Posterior vena cava (tissue), 2 donors: ENCODE data around the gene LRRC14B. TPM values are rescaled to one million over a fixed set of nuclear protein-coding genes. Genes with fewer than 3 reads are reported as not detected.

Source experiments
- DNase-seq: peaks from one replicate; pipeline ENCODE4 v3.0.0-alpha.2; 2020; ENCODE audit warnings: low spot score
- intact Hi-C, 2 donors: fragments of 100-400 bp; cut with DNase I; formaldehyde crosslinking; loops; one replicate each; pipeline versions ENCODE4 v1.14.1 to v1.14.2; 2022 to 2023
- long read RNA-seq, 2 donors: library from polyadenylated mRNA; unstranded; transcript quantifications; one replicate each; pipeline ENCODE4 v2.0.0, GENCODE V29; 2020 to 2021
- total RNA-seq, 2 donors: library from RNA; stranded (reverse); fragmentation: NEBNext Ultra II Directional; extraction: Animal tissue kit (Norgen Biotek cat#: 25700); gene quantifications; one replicate each; pipeline ENCODE4 v1.2.1, GENCODE V29; 2021
- donor health status: DM: yes; HTN: yes; CAD: no.
- donor health status: DM: yes; HTN: yes; CAD: no.

LRRC14B gene
- total RNA-seq = not detected
- long read RNA-seq, donor 1 = 0 reads
- long read RNA-seq, donor 2 = 0 reads

GRCh38 chr5:191036-191948 is at the start of gene LRRC14B:
LRRC14B (plus strand) TSS chr5:191495; CDS start chr5:191539, 44 bp downstream.
- DNase-seq = peak; percentile 78
- intact Hi-C loops = loop anchor here in 1 of 2 donors (5.0 kb wide), 1 partner anchor 801 kb away; no protein-coding TSS in a partner anchor

- intact Hi-C loops = no loop called here
- DNase-seq = peak; percentile 51
These were observed 49.5 kb upstream of the LRRC14B start for GRCh38 chr5:141761-142160.

- peak; percentile 37 for DNase-seq
- intact Hi-C loops = no loop called here
These were observed 49.0 kb upstream of the LRRC14B start for GRCh38 chr5:142246-142810.

DNA sequence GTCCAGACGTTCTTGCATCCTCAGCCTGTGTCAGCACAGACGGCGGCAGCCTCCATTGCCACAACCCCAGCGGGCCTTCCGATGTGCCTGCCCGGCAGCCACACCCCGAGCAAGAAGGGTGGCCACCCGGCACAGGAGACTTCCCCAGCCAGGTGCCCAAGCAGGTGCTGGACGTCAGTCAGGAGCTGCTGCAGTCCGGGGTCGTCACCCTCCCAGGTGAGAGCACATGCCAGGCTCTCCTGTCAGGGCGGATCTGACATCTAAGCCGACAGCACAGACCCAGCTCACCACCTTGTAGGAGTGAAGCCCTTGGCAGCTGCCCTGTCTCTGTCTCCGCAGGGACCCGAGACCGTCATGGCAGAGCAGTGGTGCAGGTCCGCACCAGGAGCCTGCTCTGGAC is 48.3 kb upstream of the LRRC14B start:
- peak; percentile 70 for DNase-seq
- intact Hi-C loops = no loop called here

DNA sequence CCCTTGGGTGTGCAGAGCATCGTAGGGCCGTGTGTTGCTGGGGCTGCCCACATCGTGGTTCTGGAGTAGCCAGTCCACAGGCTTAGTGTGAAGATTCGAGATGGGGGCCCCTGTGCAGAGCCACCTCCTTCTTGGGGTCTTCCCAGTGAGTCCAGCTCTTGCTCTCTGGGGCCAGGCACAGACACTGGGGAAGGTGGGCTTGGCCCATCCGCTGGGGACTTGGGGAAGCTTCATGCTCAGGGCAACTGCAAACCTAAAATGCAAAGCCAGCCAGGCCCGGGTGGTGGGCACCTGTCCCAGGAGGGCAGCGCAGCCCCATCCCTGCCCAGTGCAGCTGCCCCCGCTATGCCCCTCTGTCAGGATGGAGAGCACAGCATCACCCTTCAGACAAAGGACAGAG is 46.4 kb upstream of the LRRC14B start:
- DNase-seq = peak; percentile 65
- intact Hi-C loops = no loop called here

DNA sequence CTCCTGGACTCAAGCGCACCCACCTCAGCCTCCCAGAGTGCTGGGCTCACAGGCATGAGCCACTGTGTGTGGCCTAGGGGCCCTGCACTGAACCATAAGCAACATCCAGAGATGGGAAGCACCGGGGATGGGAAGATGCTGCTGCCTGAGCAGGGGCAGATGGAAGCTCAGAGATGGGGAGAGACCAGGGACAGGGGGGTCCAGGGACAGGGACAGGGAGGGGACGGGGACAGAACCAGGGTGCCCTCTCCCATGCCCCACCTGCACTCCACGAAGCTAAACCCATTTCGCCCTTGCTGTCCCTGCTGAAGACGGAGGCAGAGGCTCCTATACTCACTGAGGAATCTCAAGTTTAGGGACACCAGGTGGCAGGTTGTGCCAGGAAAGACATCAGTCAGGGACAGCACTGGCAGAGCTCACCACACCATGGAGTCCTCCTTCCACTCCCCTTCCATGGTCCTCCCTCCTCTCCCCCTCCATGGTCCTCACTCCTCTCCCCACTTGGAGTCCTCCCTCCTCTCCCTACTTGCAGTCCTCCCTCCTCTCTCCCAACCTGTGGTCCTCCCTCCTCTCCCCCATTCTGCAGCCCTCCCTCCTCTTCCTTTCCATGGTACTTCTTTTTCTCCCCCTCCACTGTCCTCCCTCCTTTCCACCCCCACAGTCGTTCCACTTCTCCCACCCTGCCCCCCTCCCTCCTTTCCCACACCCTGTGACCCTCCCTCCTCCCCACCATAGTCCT is 45.5 kb upstream of the LRRC14B start:
- intact Hi-C loops = no loop called here
- peak; percentile 58 for DNase-seq

GRCh38 chr5:147751-148150 is 43.5 kb upstream of the LRRC14B start:
- no peak for DNase-seq
- intact Hi-C loops = no loop called here

DNA sequence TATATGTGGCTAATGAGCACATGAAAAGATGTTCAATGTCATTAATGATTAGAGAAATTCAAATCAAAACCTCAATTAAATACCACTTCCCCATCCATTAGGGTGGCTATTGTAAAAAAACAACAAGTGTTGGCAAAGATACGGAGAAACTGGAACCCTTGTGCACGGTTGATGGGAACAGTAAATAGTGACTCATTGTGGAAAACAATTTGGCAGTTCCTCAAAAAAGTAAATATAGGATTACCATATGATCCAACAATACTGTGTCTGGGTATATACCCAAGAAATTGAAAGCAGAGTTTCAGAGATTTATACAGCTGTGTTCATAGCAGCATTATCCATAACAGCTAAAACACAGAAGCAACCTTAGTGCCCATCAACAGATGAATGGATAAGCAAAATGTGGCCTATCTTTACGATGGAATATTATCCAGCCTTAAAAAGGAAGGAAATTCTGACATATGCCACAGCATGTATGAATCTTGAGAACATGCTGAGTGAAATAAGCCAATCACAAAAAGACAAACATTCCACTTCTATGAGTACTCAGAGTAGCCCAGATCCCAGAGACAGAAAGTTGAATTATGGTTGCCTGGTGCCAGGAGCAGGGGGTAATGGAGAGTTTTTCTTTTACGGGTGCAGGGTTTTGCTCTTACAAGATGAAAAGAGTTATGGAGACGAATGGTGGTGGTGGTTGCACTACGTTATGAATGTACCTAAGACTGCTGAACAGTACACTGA is 41.4 kb upstream of the LRRC14B start:
- DNase-seq = no peak
- intact Hi-C loops = no loop called here

DNA sequence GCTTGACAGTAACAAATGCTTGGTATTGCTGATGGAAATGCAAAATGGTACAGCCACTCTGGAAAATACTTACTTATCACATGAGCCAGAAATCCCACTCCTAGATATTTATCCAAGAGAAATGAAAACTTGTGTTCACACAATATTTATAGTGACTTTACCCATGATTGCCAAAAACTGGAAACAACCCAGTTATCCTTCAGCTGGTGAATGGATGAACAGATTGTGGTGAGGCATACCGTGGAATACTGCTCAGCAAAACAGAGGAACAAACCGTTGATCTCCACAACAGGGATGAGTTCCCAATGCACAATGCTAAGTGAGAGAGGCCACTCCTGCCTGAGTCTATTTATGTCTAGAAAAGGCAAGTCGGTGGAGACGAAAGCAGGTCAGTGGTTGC is 40.5 kb upstream of the LRRC14B start:
- no peak for DNase-seq
- intact Hi-C loops = no loop called here

- DNase-seq = no peak
- intact Hi-C loops = no loop called here
These were observed 39.2 kb upstream of the LRRC14B start for GRCh38 chr5:152077-152476.

GRCh38 chr5:153256-153655 is 38.0 kb upstream of the LRRC14B start:
- peak; percentile 28 for DNase-seq
- intact Hi-C loops = no loop called here

DNA sequence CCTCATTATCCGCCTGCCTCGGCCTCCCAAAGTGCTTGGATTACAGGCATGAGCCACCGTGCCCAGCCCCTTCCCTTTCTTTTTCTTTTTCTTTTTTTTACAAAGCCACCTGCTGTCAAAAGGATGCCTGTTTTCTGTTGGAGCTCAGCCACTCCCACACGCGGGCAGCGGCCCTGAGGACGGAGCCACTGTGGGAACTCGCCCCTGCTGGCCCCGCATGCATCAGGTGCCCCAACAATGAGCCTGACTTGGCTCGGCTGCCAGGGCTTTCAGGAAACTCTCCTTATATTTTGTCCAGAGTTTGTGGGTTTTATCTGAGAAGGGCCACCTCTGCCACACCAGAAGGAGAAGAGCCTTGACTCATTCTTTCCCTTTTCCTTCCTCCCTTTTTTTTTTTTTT is 37.1 kb upstream of the LRRC14B start:
- DNase-seq = peak; percentile 68
- intact Hi-C loops = no loop called here

GRCh38 chr5:154826-155225 is 36.5 kb upstream of the LRRC14B start:
- DNase-seq = peak; percentile 62
- intact Hi-C loops = no loop called here

- DNase-seq = peak; percentile 62
- intact Hi-C loops = no loop called here
These were observed 35.5 kb upstream of the LRRC14B start for GRCh38 chr5:155651-156410.

GRCh38 chr5:156411-157072 is 34.8 kb upstream of the LRRC14B start:
- no peak for DNase-seq
- intact Hi-C loops = no loop called here

DNA sequence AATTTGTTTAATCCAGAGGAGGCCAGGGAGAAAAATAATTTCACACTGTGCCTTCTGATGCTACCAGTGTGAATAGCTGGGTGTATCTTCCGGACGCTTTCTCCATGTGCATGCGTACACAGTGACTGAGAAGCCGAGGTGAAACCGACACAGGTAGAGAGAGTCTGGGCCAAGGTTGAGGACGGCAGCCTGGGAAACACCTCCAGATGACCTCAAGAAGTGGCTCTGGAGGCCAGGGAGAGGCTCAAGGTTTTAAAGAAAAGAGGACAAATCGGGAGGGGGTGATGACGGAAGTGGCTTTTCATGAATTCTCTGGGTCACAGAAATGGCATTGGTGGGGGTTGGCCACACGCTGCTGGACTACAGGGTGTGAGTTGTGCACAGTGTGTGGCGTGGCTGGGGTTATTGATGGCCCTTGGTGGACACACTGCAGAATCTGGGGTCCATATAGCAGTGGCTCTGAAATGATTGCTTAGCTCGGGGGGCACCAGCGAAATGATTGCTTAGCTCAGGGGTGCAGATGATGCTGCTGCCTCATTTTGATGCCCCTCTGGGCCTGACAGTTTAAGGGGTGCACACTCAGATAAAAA is 34.1 kb upstream of the LRRC14B start:
- peak; percentile 34 for DNase-seq
- intact Hi-C loops = no loop called here

DNA sequence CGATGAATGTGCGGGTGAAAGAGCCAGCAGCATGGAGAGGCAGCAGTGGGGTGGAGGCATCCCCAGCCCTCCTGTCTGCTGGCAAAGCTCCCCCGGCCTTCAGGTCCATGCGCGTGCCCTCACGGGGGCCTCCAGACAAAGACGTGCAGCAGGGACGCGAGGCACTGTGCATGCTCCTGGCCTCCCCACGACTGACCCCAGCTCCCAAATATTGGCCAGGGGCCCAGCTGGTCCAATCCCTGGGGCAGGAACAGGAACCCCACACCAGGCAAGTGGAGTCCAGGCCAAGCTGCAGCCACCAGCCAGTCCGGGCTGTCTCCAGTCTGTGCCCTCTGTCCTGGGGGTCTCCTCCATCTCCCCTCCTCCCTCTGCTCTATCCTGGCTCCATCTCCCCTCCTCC is 33.5 kb upstream of the LRRC14B start:
- DNase-seq = peak; percentile 29
- intact Hi-C loops = no loop called here
